ES-I3 (cell line): ENCODE data around the gene TUFT1.

Experiments
- H3K36me3 ChIP-seq: 2 replicates; pipeline ENCODE4 v1.6.1; 2013; ENCODE audit warnings: mild to moderate bottlenecking, low read length, control low read depth, moderate library complexity; ENCODE audit not compliant: insufficient read depth
- H3K4me1 ChIP-seq: 2 replicates; pipeline ENCODE4 v1.6.1; 2013; ENCODE audit warnings: mild to moderate bottlenecking, control low read depth, low read length; ENCODE audit not compliant: insufficient read depth
- H3K9ac ChIP-seq: 2 replicates; pipeline ENCODE4 v1.6.1; 2013; ENCODE audit warnings: low read depth, mild to moderate bottlenecking, low read length, moderate library complexity
- H3K9me3 ChIP-seq: 2 replicates; pipeline ENCODE4 v1.6.1; 2013; ENCODE audit warnings: mild to moderate bottlenecking, low read length, moderate library complexity; ENCODE audit not compliant: control insufficient read depth, insufficient read depth

The TUFT1 gene

DNA sequence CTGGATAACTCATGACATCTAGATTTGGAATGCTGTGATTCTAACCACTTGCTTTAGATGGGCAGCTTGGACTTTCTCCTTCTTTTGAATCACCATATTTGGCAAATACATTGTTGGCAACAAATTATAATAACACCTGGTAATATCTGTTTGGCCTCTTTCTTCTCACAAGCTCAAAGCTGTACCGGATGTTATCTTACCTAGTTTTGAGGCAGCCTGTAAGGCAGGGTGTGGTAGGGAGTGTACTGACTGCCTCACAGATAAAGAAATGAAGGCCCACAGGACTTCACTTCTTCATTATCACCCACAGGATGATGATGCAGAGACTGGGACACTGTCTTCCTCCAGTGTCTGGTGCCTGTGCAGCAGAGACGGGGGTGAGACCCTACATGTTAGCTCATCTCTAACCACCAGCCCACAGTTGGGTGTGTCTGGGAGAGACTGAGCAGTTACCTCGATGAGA lies 28.5 kb downstream of the TUFT1 start:
- Histone ChIP-seq H3K9me3 (no peaks in the 10 kb centered on the region), H3K4me1 (peaks cover 17% of the 10 kb centered on the region), H3K9ac (no peak overlapping the region), H3K36me3 (0 out of 2 replicates have a peak, but pooled peaks cover 9% of the 10 kb centered on the region)

DNA sequence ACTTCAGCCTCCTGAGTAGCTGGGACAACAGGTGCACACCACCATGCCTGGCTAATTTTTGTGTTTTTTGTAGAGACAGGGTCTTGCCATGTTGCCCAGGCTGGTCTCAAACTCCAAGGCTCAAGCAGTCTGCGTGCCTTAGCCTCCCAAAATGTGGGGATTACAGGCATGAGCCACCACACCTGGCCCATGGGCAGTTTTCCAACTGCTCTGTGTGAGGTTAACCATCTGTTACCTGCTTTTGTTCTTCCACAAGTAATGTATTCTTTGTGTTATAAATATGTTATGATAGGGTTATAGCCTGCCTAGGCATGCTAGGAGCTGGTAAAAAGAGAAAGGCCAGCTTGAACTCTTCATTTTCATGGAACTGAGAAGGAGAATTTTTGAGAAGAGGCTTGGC lies 30.7 kb downstream of the TUFT1 start:
- H3K4me1 ChIP-seq = peaks cover 9% of the 10 kb centered on the region; the same call in 1 of the 2 replicates
- peaks cover 20% of the 10 kb centered on the region for H3K36me3 ChIP-seq
- H3K9ac ChIP-seq = no peak overlapping the region
- no peaks in the 10 kb centered on the region for H3K9me3 ChIP-seq

DNA sequence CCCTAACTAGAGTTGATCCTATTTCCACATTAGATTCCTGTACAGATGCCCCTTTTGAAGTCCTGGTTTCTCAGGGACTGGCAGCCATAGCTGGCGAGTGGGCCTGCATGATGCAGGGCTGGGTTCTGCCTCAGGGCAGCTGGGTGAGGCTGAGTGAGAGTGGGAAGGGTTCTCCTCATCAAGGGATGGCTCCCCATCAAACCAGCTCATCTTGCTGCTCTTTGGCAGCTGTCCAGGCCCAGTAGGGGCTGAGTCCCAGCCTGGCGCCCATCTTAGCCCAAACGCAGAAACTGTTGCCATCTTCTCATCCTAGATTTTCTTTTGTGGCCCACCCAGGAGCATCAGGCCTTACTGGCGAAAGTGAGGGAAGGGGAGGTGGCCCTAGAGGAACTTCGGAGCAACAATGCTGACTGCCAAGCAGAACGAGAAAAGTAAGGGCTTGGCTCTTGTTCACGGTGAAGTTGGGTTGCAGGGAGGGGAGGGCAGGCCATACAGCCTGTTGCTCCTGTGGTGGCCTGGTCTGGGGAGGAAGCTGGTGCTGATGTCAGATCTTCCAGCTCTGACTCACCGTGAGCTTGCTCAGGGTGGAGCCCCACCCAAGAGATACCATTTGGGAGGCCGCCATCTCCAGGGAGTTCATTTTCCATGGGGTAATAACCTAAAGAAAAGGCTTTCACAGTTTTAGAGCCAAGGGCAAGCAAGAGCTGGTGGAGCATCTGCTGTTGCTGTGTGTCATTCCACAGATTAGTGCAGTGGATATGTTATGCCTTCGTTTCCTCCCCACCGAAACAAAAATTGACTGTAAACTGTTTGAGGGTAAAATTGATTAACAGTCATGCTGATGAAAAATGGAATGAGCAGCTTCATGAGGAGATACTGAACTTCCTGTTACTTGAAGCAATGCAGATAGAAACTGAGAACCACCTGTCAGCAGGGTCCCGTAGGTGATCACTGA lies 34.7 kb downstream of the TUFT1 start:
- peaks cover 22% of the 10 kb centered on the region for H3K36me3 ChIP-seq
- H3K9me3 ChIP-seq = no peaks in the 10 kb centered on the region
- H3K4me1 ChIP-seq = peaks cover 8% of the 10 kb centered on the region; the same call in 1 of the 2 replicates
- H3K9ac ChIP-seq = no peak overlapping the region

DNA sequence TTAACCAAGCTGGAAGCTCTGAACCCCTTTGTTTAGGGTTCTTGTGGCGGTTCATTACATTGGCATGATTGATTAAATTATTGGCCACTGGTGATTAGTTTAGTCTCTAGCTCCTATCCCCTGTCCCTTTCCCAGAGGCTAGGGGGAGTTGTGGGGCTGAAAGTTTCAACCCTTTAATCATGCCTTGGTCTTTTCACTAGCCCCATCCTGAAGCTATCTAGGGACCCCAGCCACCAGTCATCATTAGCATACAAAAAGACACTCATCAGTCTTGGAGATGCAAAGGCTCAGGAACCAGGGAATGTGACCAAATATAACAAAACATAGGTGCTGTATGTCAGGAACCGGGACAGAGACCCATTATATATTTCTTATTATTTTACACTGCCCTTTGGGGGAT lies 37.1 kb downstream of the TUFT1 start:
- Histone ChIP-seq H3K9ac (no peak overlapping the region), H3K9me3 (no peaks in the 10 kb centered on the region), H3K36me3 (peaks cover 22% of the 10 kb centered on the region), H3K4me1 (peaks cover 8% of the 10 kb centered on the region; the same call in 1 of the 2 replicates)

DNA sequence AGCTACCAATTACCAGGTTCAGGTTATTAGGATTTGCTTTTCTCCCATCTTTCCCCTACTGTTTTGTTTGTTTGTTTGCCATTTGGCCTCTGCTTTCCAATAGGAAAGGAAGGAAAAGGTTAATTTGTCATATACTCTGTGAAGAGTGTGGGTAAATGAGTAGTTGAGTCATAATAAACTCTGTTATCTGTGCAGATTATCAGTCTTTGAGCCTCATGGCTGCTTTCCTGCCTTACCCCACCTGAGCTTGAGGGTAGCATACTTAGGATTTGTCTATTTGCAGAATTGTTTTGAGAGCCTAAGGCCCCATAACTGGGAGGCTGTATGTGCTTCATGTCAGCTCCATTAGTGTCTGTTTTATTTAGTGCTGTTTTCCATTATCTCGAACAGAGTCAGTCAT lies 38.8 kb downstream of the TUFT1 start:
- H3K9me3 ChIP-seq = no peaks in the 10 kb centered on the region
- H3K4me1 ChIP-seq = peaks cover 3% of the 10 kb centered on the region; the same call in 1 of the 2 replicates
- H3K36me3 ChIP-seq = peaks cover 22% of the 10 kb centered on the region
- no peak overlapping the region for H3K9ac ChIP-seq

DNA sequence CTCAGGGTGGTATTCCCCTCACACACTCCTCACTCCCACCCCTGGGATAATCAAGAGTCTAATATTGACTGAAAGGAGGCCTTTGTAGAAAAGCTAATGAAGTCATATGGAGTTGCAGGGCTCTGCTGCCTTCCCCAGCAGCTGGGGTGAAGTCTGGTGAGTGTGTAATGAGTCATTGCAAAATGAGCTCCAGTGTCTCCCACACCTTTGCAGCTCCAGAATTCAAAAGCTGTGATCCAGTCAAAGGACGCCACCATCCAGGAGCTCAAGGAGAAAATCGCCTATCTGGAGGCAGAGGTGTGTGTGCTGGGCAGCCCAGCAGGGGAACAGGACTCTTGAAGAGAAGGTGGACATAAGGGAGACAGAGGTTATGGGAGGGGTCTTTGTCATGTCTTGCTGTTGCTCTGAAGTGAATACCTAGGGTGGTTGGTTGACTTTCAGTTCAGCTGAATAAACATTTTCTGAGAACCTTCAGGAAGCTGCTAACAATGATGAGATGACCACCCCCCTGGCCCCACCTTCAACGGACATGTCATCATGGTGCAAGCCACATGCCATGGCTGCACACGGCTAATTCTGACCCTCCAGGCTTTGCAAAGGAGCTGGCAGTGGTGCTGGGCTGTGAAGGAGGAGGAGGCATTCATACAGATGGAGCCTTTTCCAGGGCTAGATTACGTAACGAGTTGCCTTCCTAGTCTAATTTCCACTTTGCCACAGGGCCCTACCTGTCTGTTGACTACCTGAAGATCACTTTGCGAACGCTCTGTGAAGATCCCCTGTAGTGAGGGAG lies 39.5 kb downstream of the TUFT1 start:
- H3K4me1 ChIP-seq = peaks cover 3% of the 10 kb centered on the region; the same call in 1 of the 2 replicates
- no peaks in the 10 kb centered on the region for H3K9me3 ChIP-seq
- no peak overlapping the region for H3K9ac ChIP-seq
- peaks cover 16% of the 10 kb centered on the region for H3K36me3 ChIP-seq

DNA sequence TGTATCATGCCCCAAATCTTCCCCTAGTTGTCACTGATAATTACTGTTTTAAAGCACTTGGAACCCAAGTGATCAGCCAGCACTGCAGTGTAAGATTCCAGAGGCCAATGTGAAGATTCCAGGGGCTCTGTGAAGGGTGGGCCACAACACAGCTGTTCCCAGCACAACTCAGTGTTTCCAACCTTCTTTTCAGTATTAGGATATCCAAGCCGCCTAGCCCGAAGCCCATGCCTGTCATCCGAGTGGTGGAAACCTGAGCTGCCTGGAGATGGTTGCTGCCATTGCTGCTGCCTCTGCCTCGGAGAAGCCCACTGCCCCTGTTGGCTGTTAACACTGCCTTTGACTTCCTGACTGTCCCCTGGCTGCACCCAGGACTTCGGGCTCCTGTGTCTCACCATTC lies 41.3 kb downstream of the TUFT1 start:
- Histone ChIP-seq H3K9ac (no peak overlapping the region), H3K9me3 (no peaks in the 10 kb centered on the region), H3K4me1 (peaks cover 11% of the 10 kb centered on the region), H3K36me3 (peaks cover 11% of the 10 kb centered on the region; the same call in 1 of the 2 replicates)

DNA sequence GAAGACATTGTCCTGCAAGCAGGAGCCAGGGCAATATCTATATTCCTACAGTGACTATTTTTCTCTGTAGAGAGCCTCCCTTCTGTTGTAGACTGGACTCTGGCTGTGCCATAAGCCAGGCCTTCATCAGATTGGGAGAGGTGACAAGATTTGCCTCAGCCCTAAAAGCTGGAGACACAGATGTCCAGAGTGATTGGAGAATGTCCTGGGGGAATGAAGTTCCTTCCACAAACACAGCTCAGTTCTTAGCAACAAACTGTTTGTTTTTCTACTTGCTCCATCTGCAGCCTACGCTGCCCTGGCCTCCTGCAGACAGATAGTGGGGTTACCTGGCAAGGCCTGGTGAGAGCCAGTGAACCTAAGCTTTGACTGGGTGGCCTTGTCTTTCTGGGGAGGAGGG lies 41.8 kb downstream of the TUFT1 start:
- no peak overlapping the region for H3K9ac ChIP-seq
- H3K9me3 ChIP-seq = no peaks in the 10 kb centered on the region
- H3K4me1 ChIP-seq = peaks cover 11% of the 10 kb centered on the region
- peaks cover 11% of the 10 kb centered on the region; the same call in 1 of the 2 replicates for H3K36me3 ChIP-seq

DNA sequence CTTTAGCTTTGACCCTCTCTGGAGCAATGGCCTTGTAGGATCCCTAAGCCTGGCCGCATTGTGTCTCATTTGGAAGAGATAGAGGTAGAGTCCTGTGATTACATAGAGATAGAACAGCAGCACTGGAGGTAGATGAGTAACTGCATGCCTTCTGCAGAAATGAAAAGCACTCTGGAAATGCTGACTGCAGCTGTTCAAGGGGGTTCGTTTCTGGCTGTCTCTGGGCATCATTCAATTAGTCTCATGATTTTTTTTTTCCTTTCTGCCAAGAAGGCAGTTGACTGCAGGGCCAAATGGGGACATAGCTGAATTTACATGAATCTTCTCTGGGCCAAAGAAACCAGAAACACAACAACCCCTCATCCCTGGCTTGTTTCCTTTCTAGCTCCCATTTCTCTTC lies 43.7 kb downstream of the TUFT1 start:
- H3K4me1 ChIP-seq = peaks cover 12% of the 10 kb centered on the region
- peaks cover 8% of the 10 kb centered on the region; the same call in 1 of the 2 replicates for H3K36me3 ChIP-seq
- H3K9ac ChIP-seq = no peak overlapping the region
- no peaks in the 10 kb centered on the region for H3K9me3 ChIP-seq

DNA sequence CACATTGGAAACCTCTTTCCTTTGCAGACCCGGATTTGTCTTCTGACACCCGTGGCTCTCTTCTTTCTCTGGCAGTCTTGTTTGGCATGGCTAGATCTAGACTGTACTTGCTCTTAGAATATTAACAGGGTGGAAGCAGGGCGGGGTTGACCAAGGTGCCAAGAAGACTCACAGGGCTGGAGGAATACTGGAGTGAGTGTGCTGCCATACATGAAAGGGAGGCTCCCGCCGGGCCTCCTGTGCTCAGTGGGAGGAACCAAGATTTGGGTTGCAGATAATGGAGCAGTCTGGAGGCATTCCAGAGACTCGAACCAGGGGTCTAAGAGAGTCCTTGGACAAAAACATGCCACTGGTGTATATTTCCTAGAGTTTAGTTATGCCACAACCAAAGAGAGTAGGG lies 44.2 kb downstream of the TUFT1 start:
- H3K9me3 ChIP-seq = no peaks in the 10 kb centered on the region
- H3K36me3 ChIP-seq = peaks cover 4% of the 10 kb centered on the region; the same call in 1 of the 2 replicates

DNA sequence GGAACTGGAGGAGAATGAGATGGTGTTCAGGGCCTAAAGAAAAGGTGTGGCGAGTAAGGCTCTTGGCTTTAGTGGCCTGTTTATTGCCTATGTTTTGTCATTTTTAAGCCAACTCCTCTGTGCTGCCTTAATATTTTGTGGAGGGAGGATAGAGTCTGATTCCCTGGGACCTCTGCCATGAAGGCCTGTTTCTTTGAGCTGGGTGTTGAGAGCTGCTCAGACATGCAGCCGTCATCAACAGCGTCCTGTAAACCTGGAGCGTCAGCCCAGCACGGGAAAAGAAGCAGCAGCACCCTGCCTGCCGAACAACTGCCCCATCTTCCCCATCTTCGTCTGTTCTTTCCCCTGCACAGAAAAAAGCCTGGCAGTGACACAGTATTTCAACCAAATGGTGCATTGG lies 44.7 kb downstream of the TUFT1 start:
- no peak overlapping the region for H3K9ac ChIP-seq
- peaks cover 12% of the 10 kb centered on the region for H3K4me1 ChIP-seq
- peaks cover under 1% of the 10 kb centered on the region; the same call in 1 of the 2 replicates for H3K36me3 ChIP-seq
- H3K9me3 ChIP-seq = no peaks in the 10 kb centered on the region

More for the DNA sequence above, 44.2 kb downstream of the TUFT1 start:
- peaks cover 12% of the 10 kb centered on the region for H3K4me1 ChIP-seq
- no peak overlapping the region for H3K9ac ChIP-seq

DNA sequence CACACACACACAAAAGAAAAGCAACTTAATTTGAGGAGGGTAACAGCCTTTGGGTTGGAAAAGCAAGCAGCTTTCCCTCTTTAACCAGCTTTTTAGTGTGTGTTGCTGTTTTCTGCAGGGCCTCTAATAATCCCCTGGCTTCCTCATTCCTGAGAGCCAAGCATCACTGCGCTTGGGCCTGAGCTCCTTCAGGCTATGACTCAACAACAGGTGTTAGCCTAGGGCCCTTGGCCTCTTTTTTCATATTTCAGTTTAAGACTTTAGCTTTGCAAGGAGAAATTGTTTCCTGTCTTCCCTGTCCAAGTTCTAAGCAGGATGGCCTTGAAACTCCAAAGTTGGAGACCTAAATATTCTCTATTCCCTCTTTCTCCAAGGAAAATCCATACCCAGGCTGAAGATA lies 45.5 kb downstream of the TUFT1 start:
- H3K36me3 ChIP-seq = no peaks in the 10 kb centered on the region; the same call in 1 of the 2 replicates
- no peak overlapping the region for H3K9ac ChIP-seq
- peaks cover 12% of the 10 kb centered on the region for H3K4me1 ChIP-seq
- no peaks in the 10 kb centered on the region for H3K9me3 ChIP-seq

DNA sequence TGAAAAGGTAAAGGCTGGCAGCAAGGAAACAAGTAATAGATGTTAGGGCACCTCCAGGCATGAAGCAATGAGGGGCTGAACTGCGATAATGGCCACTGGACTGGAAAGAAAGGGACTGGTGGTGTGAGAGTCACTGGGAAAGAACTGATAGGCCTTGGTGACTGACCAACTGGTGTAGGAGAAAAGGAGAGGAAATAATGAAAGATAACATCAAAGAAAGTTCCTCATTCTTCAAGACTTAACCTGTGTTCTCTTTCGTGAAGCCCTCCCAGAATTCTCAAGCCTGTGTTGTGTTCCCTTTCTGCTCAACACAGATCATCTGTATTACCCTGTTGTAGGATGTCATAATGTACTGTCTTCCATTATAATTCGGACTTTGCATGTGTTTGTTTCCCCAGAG lies 50.9 kb downstream of the TUFT1 start:
- Histone ChIP-seq H3K9me3 (peaks cover 6% of the 10 kb centered on the region; the same call in 1 of the 2 replicates), H3K9ac (no peak overlapping the region), H3K4me1 (peaks cover 6% of the 10 kb centered on the region), H3K36me3 (no peaks in the 10 kb centered on the region)

DNA sequence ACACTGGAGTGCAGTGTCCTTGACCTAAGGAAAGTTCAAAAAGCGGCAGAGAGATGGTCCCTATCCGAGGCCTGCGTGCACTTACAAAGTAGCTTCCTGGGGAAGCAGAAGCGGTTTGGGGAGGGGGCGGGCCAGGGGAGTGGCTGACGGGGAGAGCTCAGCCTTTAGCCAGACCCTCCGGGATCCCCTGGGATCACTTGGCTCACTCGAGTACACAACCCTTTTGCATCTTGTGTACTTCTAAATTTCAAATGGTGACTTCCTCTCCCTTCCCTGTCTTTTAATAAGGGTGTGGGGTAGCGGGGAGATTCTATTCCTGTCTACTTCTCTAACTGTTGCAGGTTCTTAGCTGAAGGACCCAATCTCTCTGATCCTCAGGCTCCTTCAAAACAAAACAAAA lies 53.6 kb downstream of the TUFT1 start:
- no peaks in the 10 kb centered on the region for H3K36me3 ChIP-seq
- H3K4me1 ChIP-seq = no peaks in the 10 kb centered on the region
- H3K9ac ChIP-seq = peak overlapping the region; percentile 67
- peaks cover 6% of the 10 kb centered on the region; the same call in 1 of the 2 replicates for H3K9me3 ChIP-seq
